Panc1 (cell line): Measurements from ENCODE around the gene PMP22. TPM values are rescaled to one million over a fixed set of nuclear protein-coding genes. Genes with fewer than 3 reads are reported as not detected.

Source experiments
- ATAC-seq: fragments of 200-7000 bp; cut with Tn5 transposase; 2 replicates; pipeline ENCODE4 v1.9.1; 2020; ENCODE audit warnings: mild to moderate bottlenecking, moderate library complexity
- BruUV-seq: library from RNA; stranded (reverse); fragments of 400-500 nt; replicated peaks from 2 replicates; lab custom pipeline; 2021; lab: Mats Ljungman, UMichigan
- CTCF ChIA-PET: fragments of 300-600 bp; sonication (Branson Sonifier 250); formaldehyde crosslinking; loops from one replicate; lab custom pipeline; 2022; ENCODE audit warnings: antibody characterized with exemption; lab: Charles Lee
- POLR2A ChIA-PET: fragments of 300-600 bp; sonication (Branson Sonifier 250); formaldehyde crosslinking; loops from one replicate; lab custom pipeline; 2022; ENCODE audit warnings: antibody characterized with exemption; lab: Charles Lee
- DNase-seq: peaks from one replicate; pipeline ENCODE4 v3.0.0-alpha.2; 2010; ENCODE audit warnings: low read depth, low spot score
- H3K27ac ChIP-seq: 2 replicates; pipeline ENCODE4 v1.5.1; 2011; ENCODE audit warnings: mild to moderate bottlenecking, low read length, inconsistent platforms
- H3K27me3 ChIP-seq: fragments of 200-500 bp; sonication (Bioruptor generic); 2 replicates; pipeline ENCODE4 v1.6.0; 2014; ENCODE audit warnings: low read length, inconsistent platforms; ENCODE audit not compliant: control insufficient read depth, insufficient read depth
- H3K36me3 ChIP-seq: fragments of 200-500 bp; sonication (Bioruptor generic); 2 replicates; pipeline ENCODE4 v1.5.1; 2014; ENCODE audit warnings: inconsistent platforms, mild to moderate bottlenecking, low read length, moderate library complexity; ENCODE audit not compliant: control insufficient read depth, insufficient read depth
- H3K4me1 ChIP-seq: 2 replicates; pipeline ENCODE4 v1.5.1; 2011; ENCODE audit warnings: inconsistent platforms, mild to moderate bottlenecking, low read length, moderate library complexity; ENCODE audit not compliant: control insufficient read depth, insufficient read depth
- H3K4me3 ChIP-seq, 2 experiments: 2 replicates each; pipeline ENCODE4 v1.5.1; 2011 to 2012; ENCODE audit warnings: low read depth in 2 of 2, low read length in 2 of 2, mild to moderate bottlenecking in 2 of 2, inconsistent platforms in 1 of 2, moderate library complexity in 1 of 2
- H3K9me3 ChIP-seq: fragments of 200-500 bp; sonication (Bioruptor generic); 2 replicates; pipeline ENCODE4 v1.5.1; 2014; ENCODE audit warnings: low read depth, mild to moderate bottlenecking, inconsistent platforms, low read length, moderate library complexity; ENCODE audit not compliant: control insufficient read depth, insufficient read depth
- CTCF ChIP-seq: fragments of 450-650 bp; IDR thresholded peaks from 2 replicates; pipeline ENCODE4 v1.5.1; 2017; ENCODE audit warnings: mild to moderate bottlenecking
- POLR2AphosphoS5 ChIP-seq: IDR thresholded peaks from 2 replicates; pipeline ENCODE4 v1.6.1; 2012; ENCODE audit warnings: mild to moderate bottlenecking, low read depth, low read length, moderate library complexity
- REST ChIP-seq, 2 experiments: IDR thresholded peaks; 2 replicates each; pipeline ENCODE4 v1.6.1; 2011 to 2012; ENCODE audit warnings: low read depth in 2 of 2, control low read depth in 1 of 2, low read length in 1 of 2, mild to moderate bottlenecking in 1 of 2, moderate library complexity in 1 of 2; ENCODE audit not compliant: insufficient read depth in 1 of 2
- SIN3A ChIP-seq: IDR thresholded peaks from 2 replicates; pipeline ENCODE4 v1.6.1; 2012; ENCODE audit warnings: low read depth, mild to moderate bottlenecking, low read length, moderate library complexity, borderline replicate concordance; ENCODE audit not compliant: insufficient read depth
- TCF7L2 ChIP-seq: IDR thresholded peaks from 2 replicates; pipeline ENCODE4 v1.6.1; 2011; ENCODE audit warnings: mild to moderate bottlenecking, low read depth, low read length, inconsistent platforms
- in situ Hi-C: cut with HindIII; loops from 2 replicates; pipeline ENCODE4 v1.10.0; 2016; ENCODE audit warnings: low sequenced_read_pairs, low pct_unique_long_range_greater_than_20kb
- intact Hi-C: fragments of 100-400 bp; cut with micrococcal nuclease; formaldehyde crosslinking; loops from one replicate; pipeline ENCODE4 v1.10.0; 2022; ENCODE audit not compliant: unreplicated experiment
- total RNA-seq: library from RNA; stranded (reverse); gene quantifications from one replicate; pipeline ENCODE4 v1.2.1, GENCODE V29; 2021; ENCODE audit not compliant: unreplicated experiment

The PMP22 gene
- total RNA-seq, 1 experiment from 2014 or later: 6.0 TPM

DNA sequence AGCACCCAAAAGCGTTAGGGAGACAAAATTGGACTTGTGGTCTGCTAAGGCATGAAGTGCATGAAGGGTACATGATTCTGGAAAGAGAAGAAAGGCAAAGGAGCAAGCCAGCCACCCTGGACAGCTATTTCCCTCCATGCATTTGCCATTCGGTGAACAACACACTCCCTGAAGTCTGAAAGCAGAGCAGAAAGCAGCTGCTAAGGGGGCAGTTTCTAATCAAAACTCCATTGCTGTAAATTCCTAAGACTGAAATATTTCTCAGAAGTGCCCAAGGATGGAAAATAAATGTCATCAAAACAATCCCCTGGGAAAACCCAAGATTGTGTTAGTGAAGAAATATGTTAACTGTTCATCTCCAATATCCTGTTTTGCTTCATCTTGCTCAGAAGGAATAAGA, 44.3 kb downstream of the PMP22 start:
- POLR2A ChIA-PET: no interaction called here

DNA sequence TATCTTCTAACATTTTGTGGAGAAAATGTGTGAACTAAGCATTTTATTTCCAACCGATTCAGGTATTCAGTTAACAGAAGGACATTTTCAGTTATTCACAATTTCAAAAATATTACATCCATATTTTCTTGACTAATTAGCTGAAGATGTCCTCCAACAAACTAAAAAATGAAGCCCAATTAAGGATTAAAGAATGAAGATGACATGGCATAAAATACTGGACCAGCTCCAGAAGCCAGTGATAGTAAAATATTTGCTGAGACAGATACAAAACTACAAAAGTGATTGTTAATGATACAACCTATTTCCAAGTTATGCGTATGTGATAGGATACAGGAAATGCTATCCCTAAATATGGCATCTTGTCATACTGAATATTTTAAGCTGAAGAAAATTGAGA, 48.6 kb downstream of the PMP22 start:
- CTCF ChIA-PET: no interaction called here
- Histone ChIP-seq H3K4me3 (no peak overlapping the region), H3K4me1 (no peaks in the 10 kb centered on the region), H3K9me3 (no peaks in the 10 kb centered on the region), H3K27me3 (no peaks in the 10 kb centered on the region), H3K27ac (no peak overlapping the region), H3K36me3 (no peaks in the 10 kb centered on the region)
- ATAC-seq (no peak), DNase-seq (no peak)
- TF ChIP-seq TCF7L2 (no peak), REST (IDR thresholded peaks at IDR 0.05; ENCODE audit: insufficient read depth in 1 of 2, low read depth in 2 of 2, low read length in 1 of 2) (no peak)
- in situ Hi-C loops (no loop called here), intact Hi-C loops (no loop called here)
- no TSS peak for BruUV-seq
- POLR2A ChIA-PET: no interaction called here

More for the DNA sequence above, 44.3 kb downstream of the PMP22 start:
- no TSS peak for BruUV-seq
- no peaks in the 10 kb centered on the region for H3K36me3 ChIP-seq
- DNase-seq: no peak
- ATAC-seq: no peak
- no peak overlapping the region for H3K4me3 ChIP-seq
- no peaks in the 10 kb centered on the region for H3K27me3 ChIP-seq
- no peaks in the 10 kb centered on the region for H3K4me1 ChIP-seq
- TF ChIP-seq CTCF (no peak), TCF7L2 (no peak), POLR2AphosphoS5 (no peak), REST (IDR thresholded peaks at IDR 0.05; ENCODE audit: insufficient read depth in 1 of 2, low read depth in 2 of 2, low read length in 1 of 2) (no peak), SIN3A (no peak)
- intact Hi-C loops (no loop called here), in situ Hi-C loops (no loop called here)
- CTCF ChIA-PET: no interaction called here
- no peaks in the 10 kb centered on the region for H3K9me3 ChIP-seq
- H3K27ac ChIP-seq: no peak overlapping the region
